ENCODE data around the gene KCTD8.
"Not testable (repeated sequence)": the region's sequence is repeated elsewhere in the genome, so short reads cannot be mapped to it uniquely, and the experiment has no call there.

KCTD8 gene

GRCh38 chr4:44186096-44186849 is 262.3 kb downstream of the KCTD8 start:
- DNase-seq (ENCODE audit: low read depth in 1 of 2, low spot score in 1 of 2), result no peak
- in situ Hi-C loops (cut with HindIII; ENCODE audit: low pct_unique_long_range_greater_than_20kb, low sequenced_read_pairs), result no loop called here
- no peak for TF ChIP-seq JUND (IDR thresholded peaks at IDR 0.05; ENCODE audit: low read depth)

- in situ Hi-C loops (cut with HindIII; ENCODE audit: low pct_unique_long_range_greater_than_20kb, low sequenced_read_pairs); DNase-seq (ENCODE audit: low read depth in 1 of 2, low spot score in 1 of 2): not testable (repeated sequence)
These were observed 266.9 kb downstream of the KCTD8 start for GRCh38 chr4:44181491-44182349.

- DNase-seq (ENCODE audit: low read depth in 1 of 2, low spot score in 1 of 2); in situ Hi-C loops (cut with HindIII; ENCODE audit: low pct_unique_long_range_greater_than_20kb, low sequenced_read_pairs): not testable (repeated sequence)
These were observed 280.8 kb downstream of the KCTD8 start for GRCh38 chr4:44167766-44168165.

- TF ChIP-seq JUND (IDR thresholded peaks at IDR 0.05; ENCODE audit: low read depth), result no peak
- in situ Hi-C loops (cut with HindIII; ENCODE audit: low pct_unique_long_range_greater_than_20kb, low sequenced_read_pairs), result no loop called here
- DNase-seq (ENCODE audit: low read depth in 1 of 2, low spot score in 1 of 2), result no peak
These were observed 282.7 kb downstream of the KCTD8 start for GRCh38 chr4:44165938-44166337.

GRCh38 chr4:44162538-44163270 is 285.9 kb downstream of the KCTD8 start:
- no peak for DNase-seq (ENCODE audit: low read depth in 1 of 2, low spot score in 1 of 2)
- TF ChIP-seq JUND (IDR thresholded peaks at IDR 0.05; ENCODE audit: low read depth), result no peak
- in situ Hi-C loops (cut with HindIII; ENCODE audit: low pct_unique_long_range_greater_than_20kb, low sequenced_read_pairs), result no loop called here

GRCh38 chr4:44161756-44162155 is 286.9 kb downstream of the KCTD8 start:
- in situ Hi-C loops (cut with HindIII; ENCODE audit: low pct_unique_long_range_greater_than_20kb, low sequenced_read_pairs), result no loop called here
- DNase-seq (ENCODE audit: low read depth in 1 of 2, low spot score in 1 of 2), result no peak
- no peak for TF ChIP-seq JUND (IDR thresholded peaks at IDR 0.05; ENCODE audit: low read depth)

GRCh38 chr4:44160776-44161367 is 287.7 kb downstream of the KCTD8 start:
- TF ChIP-seq JUND (IDR thresholded peaks at IDR 0.05; ENCODE audit: low read depth), result no peak
- in situ Hi-C loops (cut with HindIII; ENCODE audit: low pct_unique_long_range_greater_than_20kb, low sequenced_read_pairs), result no loop called here
- no peak for DNase-seq (ENCODE audit: low read depth in 1 of 2, low spot score in 1 of 2)

- no peak for DNase-seq (ENCODE audit: low read depth in 1 of 2, low spot score in 1 of 2)
- no peak for TF ChIP-seq JUND (IDR thresholded peaks at IDR 0.05; ENCODE audit: low read depth)
- in situ Hi-C loops (cut with HindIII; ENCODE audit: low pct_unique_long_range_greater_than_20kb, low sequenced_read_pairs), result no loop called here
These were observed 288.6 kb downstream of the KCTD8 start for GRCh38 chr4:44159991-44160390.

- in situ Hi-C loops (cut with HindIII; ENCODE audit: low pct_unique_long_range_greater_than_20kb, low sequenced_read_pairs), result no loop called here
- TF ChIP-seq JUND (IDR thresholded peaks at IDR 0.05; ENCODE audit: low read depth), result peak; percentile 33; the same call in 1 of the 2 replicates
- peak in 1 of 2 experiments; percentile 77 for DNase-seq (ENCODE audit: low read depth in 1 of 2, low spot score in 1 of 2)
These were observed 290.9 kb downstream of the KCTD8 start for GRCh38 chr4:44157611-44158277.

- TF ChIP-seq JUND (IDR thresholded peaks at IDR 0.05; ENCODE audit: low read depth), result no peak
- peak in 1 of 2 experiments; percentile 37 for DNase-seq (ENCODE audit: low read depth in 1 of 2, low spot score in 1 of 2)
- in situ Hi-C loops (cut with HindIII; ENCODE audit: low pct_unique_long_range_greater_than_20kb, low sequenced_read_pairs), result no loop called here
These were observed 298.5 kb downstream of the KCTD8 start for GRCh38 chr4:44150091-44150576.

- DNase-seq (ENCODE audit: low read depth in 1 of 2, low spot score in 1 of 2), result no peak
- no peak for TF ChIP-seq JUND (IDR thresholded peaks at IDR 0.05; ENCODE audit: low read depth)
- in situ Hi-C loops (cut with HindIII; ENCODE audit: low pct_unique_long_range_greater_than_20kb, low sequenced_read_pairs), result no loop called here
These were observed 299.3 kb downstream of the KCTD8 start for GRCh38 chr4:44149282-44149681.
